NT2/D1 (cell line): ENCODE results near the gene RETREG1.

Experiments
- DNase-seq: peaks from one replicate; pipeline ENCODE4 v3.0.0-alpha.2; 2011; ENCODE audit warnings: low read depth, low spot score
- H3K27me3 ChIP-seq: 2 replicates; pipeline ENCODE4 v1.6.0; 2011; ENCODE audit warnings: mild to moderate bottlenecking; ENCODE audit not compliant: insufficient read length, insufficient read depth
- H3K36me3 ChIP-seq: 2 replicates; pipeline ENCODE4 v1.6.1; 2011; ENCODE audit warnings: mild to moderate bottlenecking, low read length, mixed read lengths; ENCODE audit not compliant: insufficient read depth, insufficient read length
- H3K4me1 ChIP-seq: 2 replicates; pipeline ENCODE4 v1.5.1; 2011; ENCODE audit not compliant: insufficient read depth, insufficient read length
- H3K4me3 ChIP-seq: 2 replicates; pipeline ENCODE4 v1.5.1; 2011; ENCODE audit warnings: low read depth; ENCODE audit not compliant: insufficient read length
- H3K9ac ChIP-seq: 2 replicates; pipeline ENCODE4 v1.6.0; 2011; ENCODE audit warnings: low read depth; ENCODE audit not compliant: insufficient read length
- H3K9me3 ChIP-seq: 2 replicates; pipeline ENCODE4 v1.5.1; 2011; ENCODE audit warnings: mild to moderate bottlenecking, low read length; ENCODE audit not compliant: insufficient read depth
- SUZ12 ChIP-seq: IDR thresholded peaks from 2 replicates; pipeline ENCODE4 v1.6.1; 2011; ENCODE audit not compliant: insufficient read length, insufficient read depth; ENCODE audit errors: extremely low read depth
- YY1 ChIP-seq: IDR thresholded peaks from 2 replicates; pipeline ENCODE4 v1.6.1; 2011; ENCODE audit not compliant: insufficient read length, insufficient read depth
- ZNF274 ChIP-seq: IDR thresholded peaks from 2 replicates; pipeline ENCODE4 v1.6.1; 2011; ENCODE audit warnings: mild to moderate bottlenecking, low read depth, low read length

The RETREG1 gene

DNA sequence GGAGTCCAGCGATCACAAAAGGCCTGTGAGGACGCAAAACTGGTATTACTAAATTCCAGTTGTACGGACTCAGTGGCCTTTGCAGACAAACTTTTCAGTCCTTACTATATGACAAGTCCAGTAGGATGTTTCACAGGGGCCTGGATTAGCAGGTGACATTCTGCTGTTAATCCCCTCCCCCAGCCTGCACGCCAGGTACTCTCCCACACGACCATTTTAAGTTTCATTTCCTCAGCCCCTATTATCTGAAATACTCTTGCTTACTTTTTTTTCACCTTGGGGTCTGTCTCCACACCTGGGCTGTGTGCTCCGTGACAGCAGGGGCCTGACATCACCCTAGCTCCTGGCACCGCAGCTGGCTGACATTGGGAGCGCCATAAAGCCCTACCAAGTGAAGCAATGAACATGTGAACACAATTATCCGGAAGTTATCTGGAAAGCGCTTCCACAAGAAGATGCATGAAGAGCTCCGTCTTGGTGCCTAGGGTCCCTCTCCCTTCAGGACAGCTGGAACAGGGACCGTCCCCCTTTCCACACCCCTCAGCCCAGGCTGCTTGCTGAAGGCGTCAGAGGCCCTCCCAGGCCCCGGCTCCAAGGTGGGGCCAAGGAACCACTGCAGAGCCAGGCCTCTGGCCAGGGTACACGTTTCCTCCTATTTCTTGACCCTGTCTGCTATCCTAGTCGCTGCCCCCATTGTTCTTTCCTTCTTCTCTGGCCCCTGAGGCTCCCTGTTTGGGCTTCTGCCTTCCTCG lies 111.5 kb downstream of the RETREG1 start:
- Histone ChIP-seq H3K4me1 (no peaks in the 10 kb centered on the region), H3K9me3 (no peaks in the 10 kb centered on the region), H3K9ac (no peak overlapping the region), H3K4me3 (no peak overlapping the region), H3K27me3 (no peaks in the 10 kb centered on the region), H3K36me3 (no peaks in the 10 kb centered on the region)
- DNase-seq: no peak
- TF ChIP-seq YY1 (no peak), ZNF274 (no peak), SUZ12 (no peak)

DNA sequence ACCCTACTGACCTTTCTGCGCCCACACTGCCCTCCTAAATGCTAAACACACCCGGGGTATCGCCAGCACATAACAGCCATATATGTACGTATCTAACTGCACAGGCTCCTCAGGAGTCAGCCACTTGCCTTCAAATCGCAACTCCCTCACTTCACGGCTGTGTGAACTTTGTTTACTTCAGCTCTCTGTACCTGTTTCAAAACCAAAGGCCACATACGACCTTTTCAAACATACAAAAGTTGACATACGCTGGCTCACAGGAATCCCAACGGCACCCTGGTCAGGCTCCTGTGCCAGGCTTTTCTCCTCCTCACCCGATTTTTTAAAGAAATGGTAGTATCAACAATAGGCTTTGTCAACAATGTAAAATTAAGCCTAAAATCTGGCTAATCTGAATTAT lies 112.2 kb downstream of the RETREG1 start:
- no peak for TF ChIP-seq ZNF274
- TF ChIP-seq YY1: no peak
- no peak for TF ChIP-seq SUZ12
- no peak for DNase-seq
- Histone ChIP-seq H3K4me1 (no peaks in the 10 kb centered on the region), H3K27me3 (no peaks in the 10 kb centered on the region), H3K9me3 (no peaks in the 10 kb centered on the region), H3K36me3 (no peaks in the 10 kb centered on the region), H3K9ac (no peak overlapping the region), H3K4me3 (no peak overlapping the region)

DNA sequence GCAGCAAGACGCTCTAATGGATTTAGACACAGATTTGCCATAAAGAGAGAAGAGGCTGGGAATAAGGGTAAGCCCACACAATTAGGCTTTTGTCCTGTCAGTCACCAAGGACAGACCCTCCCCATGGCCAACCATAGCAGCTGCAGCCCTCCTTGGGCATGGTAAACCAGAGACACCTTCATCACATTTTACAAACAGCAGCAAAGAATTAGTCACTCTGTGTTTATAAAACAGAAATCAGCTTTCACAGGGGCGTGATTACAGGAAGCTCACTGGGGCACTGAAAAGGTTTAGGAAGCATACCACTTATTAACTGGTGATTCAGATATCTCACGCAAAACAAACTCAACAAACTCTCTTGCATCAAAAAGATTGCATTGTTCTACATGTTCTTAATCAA lies 113.9 kb downstream of the RETREG1 start:
- Histone ChIP-seq H3K9me3 (no peaks in the 10 kb centered on the region), H3K36me3 (no peaks in the 10 kb centered on the region), H3K4me3 (no peak overlapping the region), H3K4me1 (no peaks in the 10 kb centered on the region), H3K27me3 (no peaks in the 10 kb centered on the region), H3K9ac (no peak overlapping the region)
- DNase-seq: no peak
- no peak for TF ChIP-seq ZNF274

DNA sequence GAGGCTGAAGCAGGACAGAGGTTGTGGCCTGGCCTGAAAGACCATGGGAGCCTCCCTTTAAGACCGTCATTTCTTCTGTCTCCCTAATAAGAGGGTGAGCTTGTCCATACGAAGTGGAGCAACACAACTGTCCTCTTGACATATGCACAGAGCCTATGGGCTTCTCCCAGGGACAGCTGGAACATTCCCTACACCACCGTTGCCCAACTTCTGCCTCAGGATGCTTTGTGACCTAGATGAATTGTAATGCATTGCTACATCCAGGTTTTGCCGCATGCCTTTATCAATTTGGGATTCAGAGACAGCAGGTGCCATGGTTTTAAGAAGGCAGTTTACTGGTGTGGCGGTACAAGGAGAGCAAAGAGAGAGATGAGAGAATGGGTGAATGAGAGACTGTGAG lies 116.8 kb downstream of the RETREG1 start:
- TF ChIP-seq YY1: no peak
- TF ChIP-seq ZNF274: no peak
- TF ChIP-seq SUZ12: no peak
- H3K9ac ChIP-seq: no peak overlapping the region
- no peaks in the 10 kb centered on the region for H3K27me3 ChIP-seq
- DNase-seq: no peak
- no peaks in the 10 kb centered on the region for H3K36me3 ChIP-seq
- H3K4me1 ChIP-seq: no peaks in the 10 kb centered on the region
- H3K4me3 ChIP-seq: no peak overlapping the region
- peaks cover 14% of the 10 kb centered on the region; the same call in 1 of the 2 replicates for H3K9me3 ChIP-seq

DNA sequence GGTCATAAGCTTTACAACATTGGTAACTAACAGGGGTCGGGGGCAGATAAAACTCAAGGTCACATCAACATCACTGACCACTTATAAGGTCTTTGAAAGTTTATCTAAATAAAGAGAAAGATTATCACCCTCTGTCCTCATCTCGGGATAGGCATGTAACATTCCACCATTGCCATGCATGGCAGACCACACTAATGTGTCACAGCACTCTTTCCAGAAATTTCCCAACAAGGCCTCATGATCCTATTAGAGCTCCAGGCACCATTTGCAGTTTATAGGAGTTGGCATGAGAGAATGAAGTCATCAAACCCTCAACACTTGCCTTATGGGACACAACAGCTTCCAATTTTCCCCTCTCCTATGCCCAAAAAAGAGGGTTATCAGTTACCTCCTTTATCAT lies 119.3 kb downstream of the RETREG1 start:
- Histone ChIP-seq H3K4me1 (no peaks in the 10 kb centered on the region), H3K9ac (no peak overlapping the region), H3K27me3 (no peaks in the 10 kb centered on the region), H3K9me3 (peaks cover 22% of the 10 kb centered on the region; the same call in 1 of the 2 replicates), H3K36me3 (no peaks in the 10 kb centered on the region), H3K4me3 (no peak overlapping the region)
- TF ChIP-seq YY1 (no peak), SUZ12 (no peak), ZNF274 (no peak)
- no peak for DNase-seq

DNA sequence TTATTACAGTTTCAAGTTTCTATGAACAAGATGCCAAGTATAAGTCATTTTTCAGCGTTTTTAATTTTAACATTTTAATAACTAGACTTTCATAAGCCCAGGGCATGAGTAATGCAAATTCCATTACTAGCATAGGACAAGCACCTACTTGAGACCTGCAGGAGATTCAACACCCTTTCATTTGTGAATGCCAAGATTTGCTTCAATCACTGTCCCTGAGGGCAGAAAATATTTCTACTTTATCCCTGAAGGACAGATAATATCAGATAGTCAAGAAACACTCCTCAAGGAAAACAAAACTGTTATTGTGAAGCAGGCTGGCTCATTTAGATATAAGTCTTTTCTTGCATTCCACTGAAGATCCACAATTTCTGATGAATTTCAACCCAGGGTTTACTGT lies 123.5 kb downstream of the RETREG1 start:
- Histone ChIP-seq H3K36me3 (no peaks in the 10 kb centered on the region), H3K4me3 (no peak overlapping the region), H3K9me3 (peaks cover 22% of the 10 kb centered on the region; the same call in 1 of the 2 replicates), H3K4me1 (no peaks in the 10 kb centered on the region), H3K9ac (no peak overlapping the region), H3K27me3 (no peaks in the 10 kb centered on the region)
- no peak for DNase-seq
- TF ChIP-seq SUZ12 (no peak), ZNF274 (no peak), YY1 (no peak)

DNA sequence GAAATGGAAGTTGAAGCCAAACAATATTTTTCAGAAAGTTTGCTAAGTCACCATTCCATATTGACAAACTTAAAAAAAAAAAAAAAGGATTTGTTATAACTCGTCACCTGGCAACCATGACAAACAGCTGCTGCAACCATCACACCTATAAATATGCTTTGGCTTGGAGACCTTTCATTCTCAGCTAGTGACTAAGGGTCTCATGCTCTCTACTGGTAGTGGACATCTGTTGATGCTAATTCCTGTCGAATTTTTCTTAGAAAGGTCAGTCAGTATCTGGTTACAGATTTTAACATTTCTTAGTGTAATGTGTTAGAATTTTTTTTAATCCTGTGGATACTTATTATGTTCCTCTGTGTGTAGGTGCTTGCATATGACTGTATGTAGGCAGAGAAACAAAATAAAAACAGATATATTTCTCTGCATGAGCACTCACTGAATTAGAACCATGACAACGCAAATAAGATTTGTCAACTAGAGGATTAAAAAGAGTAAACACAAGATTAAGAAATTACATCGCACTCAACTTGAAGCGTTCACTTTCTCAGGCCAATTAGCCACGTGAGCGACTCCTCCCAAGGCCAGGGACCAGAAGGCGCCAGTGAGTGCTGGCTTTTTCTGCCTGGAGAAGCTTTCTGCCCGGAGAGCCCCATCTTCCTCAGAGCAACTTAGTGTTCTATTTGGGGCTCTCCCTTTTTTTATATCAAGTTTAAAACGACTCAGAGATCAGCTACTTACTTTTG lies 124.2 kb downstream of the RETREG1 start:
- no peak for TF ChIP-seq YY1
- TF ChIP-seq ZNF274: no peak
- TF ChIP-seq SUZ12: no peak
- Histone ChIP-seq H3K9ac (no peak overlapping the region), H3K27me3 (no peaks in the 10 kb centered on the region), H3K4me1 (no peaks in the 10 kb centered on the region), H3K4me3 (no peak overlapping the region), H3K9me3 (peaks cover 22% of the 10 kb centered on the region; the same call in 1 of the 2 replicates), H3K36me3 (no peaks in the 10 kb centered on the region)
- DNase-seq: no peak
